Muscle layer of colon (tissue), 2 donors: ENCODE results near the gene TGFB2.

Experiments used
- H3K27ac ChIP-seq: one replicate; pipeline ENCODE4 v1.7.0; 2013; ENCODE audit warnings: low read depth, mild to moderate bottlenecking, low read length, moderate library complexity
- H3K27me3 ChIP-seq, 2 donors: one replicate each; pipeline ENCODE4 v1.7.0; 2013; ENCODE audit warnings: low read length in 2 of 2, mild to moderate bottlenecking in 2 of 2; ENCODE audit not compliant: insufficient read depth in 2 of 2, control insufficient read depth in 1 of 2
- H3K36me3 ChIP-seq: one replicate; pipeline ENCODE4 v1.7.0; 2013; ENCODE audit warnings: mild to moderate bottlenecking, low read length; ENCODE audit not compliant: insufficient read depth
- H3K4me1 ChIP-seq: one replicate; pipeline ENCODE4 v1.7.0; 2013; ENCODE audit warnings: mild to moderate bottlenecking, low read length; ENCODE audit not compliant: insufficient read depth
- H3K4me3 ChIP-seq, 2 donors: one replicate each; pipeline ENCODE4 v1.7.0; 2013; ENCODE audit warnings: low read length in 2 of 2, low read depth in 1 of 2, mild to moderate bottlenecking in 1 of 2, moderate library complexity in 1 of 2
- H3K9ac ChIP-seq: one replicate; pipeline ENCODE4 v1.7.0; 2013; ENCODE audit warnings: low read length
- H3K9me3 ChIP-seq: one replicate; pipeline ENCODE4 v1.7.0; 2013; ENCODE audit warnings: mild to moderate bottlenecking, low read length
- donor health status: abdominal sarcoma.
- donor health status: Adenocarcinoma of cecum.

Gene TGFB2

DNA sequence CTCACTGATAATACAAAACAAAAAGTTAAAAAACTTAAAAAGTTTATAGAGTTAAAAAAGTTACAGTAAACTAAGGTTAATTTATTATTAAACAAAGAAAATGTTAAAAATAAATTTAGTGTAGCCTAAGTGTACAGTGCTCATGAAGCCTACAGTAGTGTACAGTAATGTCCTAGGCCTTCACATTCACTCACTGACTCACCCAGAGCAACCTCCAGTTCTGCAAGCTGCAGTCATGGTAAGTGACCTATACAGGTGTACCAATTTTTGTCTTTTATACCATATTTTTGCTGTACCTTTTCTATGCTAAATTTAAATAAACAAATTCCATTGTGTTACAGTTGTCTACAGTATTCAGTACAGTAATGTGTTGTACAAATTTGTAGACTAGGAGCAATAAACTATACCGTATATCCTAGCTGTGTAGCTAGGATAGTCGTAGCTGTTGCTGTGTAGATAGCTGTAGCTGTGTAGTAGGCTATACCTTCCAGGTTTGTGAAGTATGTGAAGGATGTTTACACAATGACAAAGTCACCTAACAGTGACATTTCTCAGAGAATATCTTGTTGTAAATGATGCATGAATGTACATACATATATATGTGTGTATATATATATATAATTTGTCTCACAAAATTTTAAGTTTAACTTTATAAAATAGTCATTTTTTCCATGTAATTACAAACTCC, 140.2 kb downstream of the TGFB2 start:
- no peaks in the 10 kb centered on the region for H3K36me3 ChIP-seq
- H3K9ac ChIP-seq = no peak overlapping the region
- H3K4me3 ChIP-seq = no peak overlapping the region
- H3K27ac ChIP-seq = no peak overlapping the region
- peaks cover 7% of the 10 kb centered on the region for H3K4me1 ChIP-seq
- H3K9me3 ChIP-seq = no peaks in the 10 kb centered on the region
- H3K27me3 ChIP-seq = no peaks in the 10 kb centered on the region

GRCh38 chr1:218488531-218488930, 143.4 kb downstream of the TGFB2 start:
- no peaks in the 10 kb centered on the region for H3K27me3 ChIP-seq

DNA sequence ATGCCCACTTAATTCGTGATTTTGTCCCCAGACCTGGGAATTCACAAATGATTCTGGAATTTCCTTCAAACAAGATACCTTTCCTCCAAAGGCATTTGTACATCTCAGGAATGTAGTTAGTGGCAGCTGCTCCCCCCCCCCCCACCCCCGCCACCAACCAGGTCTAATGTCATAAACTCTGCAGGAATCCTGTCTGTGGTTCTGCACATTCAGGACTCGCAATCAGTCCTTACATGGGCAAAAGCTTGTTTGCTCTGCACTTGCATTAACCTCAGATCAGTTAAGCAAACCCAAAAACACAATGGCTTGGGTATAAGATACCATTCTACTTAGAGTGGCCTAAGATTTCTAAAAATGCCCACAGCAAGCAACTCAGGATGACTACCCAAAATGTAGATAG, 143.8 kb downstream of the TGFB2 start:
- no peaks in the 10 kb centered on the region for H3K9me3 ChIP-seq
- no peaks in the 10 kb centered on the region for H3K36me3 ChIP-seq
- H3K27me3 ChIP-seq = no peaks in the 10 kb centered on the region
- H3K4me1 ChIP-seq = no peaks in the 10 kb centered on the region
- H3K27ac ChIP-seq = no peak overlapping the region
- H3K9ac ChIP-seq = no peak overlapping the region
- H3K4me3 ChIP-seq = no peak overlapping the region

More at GRCh38 chr1:218488531-218488930, 143.4 kb downstream of the TGFB2 start:
- H3K27ac ChIP-seq = no peak overlapping the region
- no peaks in the 10 kb centered on the region for H3K4me1 ChIP-seq
- no peak overlapping the region for H3K9ac ChIP-seq
- H3K9me3 ChIP-seq = no peaks in the 10 kb centered on the region
- H3K4me3 ChIP-seq = no peak overlapping the region
- no peaks in the 10 kb centered on the region for H3K36me3 ChIP-seq

DNA sequence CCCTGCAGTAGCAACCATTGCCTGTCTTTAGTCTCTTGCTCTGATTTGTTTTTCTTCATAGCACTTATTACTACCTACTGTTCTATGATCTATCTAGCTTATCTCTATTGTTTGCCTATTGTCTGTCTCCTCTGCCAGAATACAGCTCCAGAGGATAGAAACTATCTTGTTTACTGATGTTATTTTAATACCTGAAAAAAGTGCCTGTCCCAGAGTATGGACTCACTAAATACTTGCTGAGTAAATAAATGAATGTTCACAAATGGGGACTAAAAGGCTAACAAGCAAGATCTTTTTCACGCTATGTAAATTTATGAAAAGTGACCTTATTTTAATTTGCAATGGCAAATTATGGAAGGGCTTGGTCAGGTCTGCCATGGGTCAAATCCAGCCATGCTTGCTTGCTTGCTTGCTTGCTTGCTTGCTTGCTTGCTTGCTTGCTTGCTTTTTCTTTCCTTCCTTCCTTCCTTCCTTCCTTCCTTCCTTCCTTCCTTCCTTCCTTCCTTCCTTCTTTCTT, 145.3 kb downstream of the TGFB2 start:
- Histone ChIP-seq H3K36me3 (no peaks in the 10 kb centered on the region), H3K4me3 (no peak overlapping the region), H3K27ac (no peak overlapping the region), H3K9me3 (no peaks in the 10 kb centered on the region), H3K4me1 (no peaks in the 10 kb centered on the region), H3K9ac (no peak overlapping the region), H3K27me3 (no peaks in the 10 kb centered on the region)

GRCh38 chr1:218492874-218493273, 147.7 kb downstream of the TGFB2 start:
- H3K36me3 ChIP-seq = no peaks in the 10 kb centered on the region
- H3K27me3 ChIP-seq = no peaks in the 10 kb centered on the region
- H3K27ac ChIP-seq = no peak overlapping the region
- no peak overlapping the region for H3K4me3 ChIP-seq
- no peak overlapping the region for H3K9ac ChIP-seq
- no peaks in the 10 kb centered on the region for H3K9me3 ChIP-seq
- peaks cover under 1% of the 10 kb centered on the region for H3K4me1 ChIP-seq

GRCh38 chr1:218493986-218494385, 148.8 kb downstream of the TGFB2 start:
- H3K9me3 ChIP-seq = no peaks in the 10 kb centered on the region
- H3K9ac ChIP-seq = no peak overlapping the region
- no peaks in the 10 kb centered on the region for H3K27me3 ChIP-seq
- H3K4me1 ChIP-seq = peaks cover 6% of the 10 kb centered on the region
- no peak overlapping the region for H3K27ac ChIP-seq
- H3K4me3 ChIP-seq = no peak overlapping the region
- no peaks in the 10 kb centered on the region for H3K36me3 ChIP-seq
